Adipocyte (in vitro differentiated cells): Measurements from ENCODE around the gene RAB36.

Experiments
- DNase-seq: peaks from one replicate; pipeline ENCODE4 v3.0.0-alpha.2; 2015; ENCODE audit warnings: low read depth
- H3K27me3 ChIP-seq: replicated peaks from 2 replicates; pipeline ENCODE4 v1.7.0; 2013; ENCODE audit warnings: mild to moderate bottlenecking, low read length, moderate library complexity; ENCODE audit not compliant: control insufficient read depth, insufficient read depth
- H3K36me3 ChIP-seq: 2 replicates; pipeline ENCODE4 v1.7.0; 2013; ENCODE audit warnings: low read length, mild to moderate bottlenecking, moderate library complexity; ENCODE audit not compliant: control insufficient read depth, insufficient read depth, severe bottlenecking
- H3K4me1 ChIP-seq: 2 replicates; pipeline ENCODE4 v1.7.0; 2013; ENCODE audit warnings: mild to moderate bottlenecking, low read length, moderate library complexity; ENCODE audit not compliant: control insufficient read depth, insufficient read depth
- H3K4me3 ChIP-seq: 2 replicates; pipeline ENCODE4 v1.7.0; 2013; ENCODE audit warnings: mild to moderate bottlenecking, low read length, moderate library complexity
- H3K9ac ChIP-seq: 2 replicates; pipeline ENCODE4 v1.7.0; 2013; ENCODE audit warnings: mild to moderate bottlenecking, low read length, moderate library complexity
- H3K9me3 ChIP-seq: 2 replicates; pipeline ENCODE4 v1.7.0; 2013; ENCODE audit warnings: mild to moderate bottlenecking, low read length, moderate library complexity; ENCODE audit not compliant: control insufficient read depth

The RAB36 gene

GRCh38 chr22:23144932-23145877 is at the start of gene RAB36:
RAB36 (plus strand) TSS chr22:23145477; CDS start chr22:23146617, 1,140 bp downstream.
- Histone ChIP-seq H3K27me3 (no peaks in the 10 kb centered on the region), H3K4me1 (peaks cover 19% of the 10 kb centered on the region), H3K36me3 (no peaks in the 10 kb centered on the region), H3K9me3 (no peaks in the 10 kb centered on the region), H3K4me3 (peak within 1 kb of the TSS; percentile 79), H3K9ac (peak within 1 kb of the TSS; percentile 83)
- peak; percentile 99 for DNase-seq

- H3K9me3 ChIP-seq = no peaks in the 10 kb centered on the region
- H3K36me3 ChIP-seq = no peaks in the 10 kb centered on the region
- H3K4me3 ChIP-seq = no peak overlapping the region
- peaks cover 9% of the 10 kb centered on the region for H3K27me3 ChIP-seq
- DNase-seq = no peak
- H3K9ac ChIP-seq = no peak overlapping the region
- no peaks in the 10 kb centered on the region for H3K4me1 ChIP-seq
These were observed 49.4 kb upstream of the RAB36 start for GRCh38 chr22:23095733-23096342.

GRCh38 chr22:23097412-23098229 is 47.7 kb upstream of the RAB36 start:
- no peak overlapping the region for H3K4me3 ChIP-seq
- H3K27me3 ChIP-seq = peaks cover 4% of the 10 kb centered on the region
- no peaks in the 10 kb centered on the region for H3K4me1 ChIP-seq

GRCh38 chr22:23098230-23098705 is 47.0 kb upstream of the RAB36 start:
- Histone ChIP-seq H3K27me3 (peaks cover 4% of the 10 kb centered on the region), H3K4me1 (no peaks in the 10 kb centered on the region), H3K4me3 (no peak overlapping the region), H3K36me3 (no peaks in the 10 kb centered on the region), H3K9me3 (no peaks in the 10 kb centered on the region), H3K9ac (no peak overlapping the region)
- DNase-seq = peak; percentile 25

More at GRCh38 chr22:23097412-23098229, 47.7 kb upstream of the RAB36 start:
- DNase-seq = no peak
- H3K9me3 ChIP-seq = no peaks in the 10 kb centered on the region
- no peaks in the 10 kb centered on the region for H3K36me3 ChIP-seq
- H3K9ac ChIP-seq = no peak overlapping the region

GRCh38 chr22:23098718-23099530 is 46.4 kb upstream of the RAB36 start:
- no peaks in the 10 kb centered on the region for H3K36me3 ChIP-seq
- no peaks in the 10 kb centered on the region for H3K9me3 ChIP-seq
- no peak overlapping the region for H3K4me3 ChIP-seq
- H3K4me1 ChIP-seq = no peaks in the 10 kb centered on the region
- peaks cover 8% of the 10 kb centered on the region for H3K27me3 ChIP-seq
- DNase-seq = no peak
- no peak overlapping the region for H3K9ac ChIP-seq

GRCh38 chr22:23099531-23099804 is 45.8 kb upstream of the RAB36 start:
- no peaks in the 10 kb centered on the region for H3K36me3 ChIP-seq
- no peaks in the 10 kb centered on the region for H3K9me3 ChIP-seq
- no peak overlapping the region for H3K4me3 ChIP-seq
- H3K4me1 ChIP-seq = no peaks in the 10 kb centered on the region
- H3K9ac ChIP-seq = no peak overlapping the region
- DNase-seq = no peak
- peaks cover 5% of the 10 kb centered on the region for H3K27me3 ChIP-seq

GRCh38 chr22:23100124-23100801 is 45.0 kb upstream of the RAB36 start:
- Histone ChIP-seq H3K27me3 (peaks cover 4% of the 10 kb centered on the region), H3K9me3 (no peaks in the 10 kb centered on the region), H3K9ac (no peak overlapping the region), H3K4me1 (no peaks in the 10 kb centered on the region), H3K36me3 (no peaks in the 10 kb centered on the region), H3K4me3 (no peak overlapping the region)
- no peak for DNase-seq

GRCh38 chr22:23101524-23101923 is 43.8 kb upstream of the RAB36 start:
- Histone ChIP-seq H3K36me3 (no peaks in the 10 kb centered on the region), H3K4me1 (no peaks in the 10 kb centered on the region), H3K4me3 (no peak overlapping the region), H3K9ac (no peak overlapping the region), H3K9me3 (no peaks in the 10 kb centered on the region), H3K27me3 (peaks cover 4% of the 10 kb centered on the region)
- DNase-seq = no peak

- H3K27me3 ChIP-seq = peaks cover 4% of the 10 kb centered on the region
- no peaks in the 10 kb centered on the region for H3K4me1 ChIP-seq
- H3K9me3 ChIP-seq = no peaks in the 10 kb centered on the region
- H3K4me3 ChIP-seq = no peak overlapping the region
- DNase-seq = no peak
- H3K9ac ChIP-seq = no peak overlapping the region
- no peaks in the 10 kb centered on the region for H3K36me3 ChIP-seq
These were observed 43.1 kb upstream of the RAB36 start for GRCh38 chr22:23102002-23102655.

GRCh38 chr22:23102776-23103175 is 42.5 kb upstream of the RAB36 start:
- peaks cover 4% of the 10 kb centered on the region for H3K27me3 ChIP-seq
- H3K36me3 ChIP-seq = no peaks in the 10 kb centered on the region
- no peak for DNase-seq
- no peaks in the 10 kb centered on the region for H3K4me1 ChIP-seq
- no peak overlapping the region for H3K9ac ChIP-seq
- no peaks in the 10 kb centered on the region for H3K9me3 ChIP-seq
- no peak overlapping the region for H3K4me3 ChIP-seq
